ENCODE measurements around the gene RUFY3. TPM values are rescaled to one million over a fixed set of nuclear protein-coding genes. Genes with fewer than 3 reads are reported as not detected.

The RUFY3 gene
- total RNA-seq, 3 donors from 2014 or later, result 60.0 to 95.9 (median 83.6) TPM

DNA sequence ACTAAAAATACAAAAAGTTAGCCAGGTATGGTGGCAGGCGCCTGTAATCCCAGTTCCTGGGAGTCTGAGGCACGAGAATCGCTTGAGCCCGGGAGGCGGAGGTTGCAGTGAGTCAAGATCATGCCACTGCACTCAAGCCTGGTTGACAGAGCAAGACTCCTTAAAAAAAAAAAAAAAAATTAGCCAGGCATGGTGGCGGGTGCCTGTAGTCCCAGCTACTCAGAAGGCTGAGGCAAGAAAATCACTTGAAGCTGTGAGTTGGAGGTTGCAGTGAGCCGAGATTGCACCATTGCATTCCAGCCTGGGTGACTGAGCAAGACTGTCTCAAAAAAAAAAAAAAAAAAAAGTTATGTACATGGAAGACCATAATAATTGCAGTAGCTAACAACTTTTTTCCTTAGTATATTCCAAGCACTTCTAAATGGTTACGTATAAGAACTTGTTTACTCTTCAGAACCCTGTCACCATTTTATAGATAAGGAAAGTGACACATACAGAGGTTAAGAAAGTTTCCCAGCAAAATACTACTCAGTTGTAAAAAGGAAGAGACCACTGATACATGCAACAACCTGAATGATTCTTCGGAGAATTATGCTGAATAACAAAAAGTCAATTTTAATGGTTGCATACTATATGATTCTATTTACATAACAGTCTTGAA, 24.5 kb downstream of the RUFY3 start:
- H3K36me3 ChIP-seq, result no peaks in the 10 kb centered on the region

DNA sequence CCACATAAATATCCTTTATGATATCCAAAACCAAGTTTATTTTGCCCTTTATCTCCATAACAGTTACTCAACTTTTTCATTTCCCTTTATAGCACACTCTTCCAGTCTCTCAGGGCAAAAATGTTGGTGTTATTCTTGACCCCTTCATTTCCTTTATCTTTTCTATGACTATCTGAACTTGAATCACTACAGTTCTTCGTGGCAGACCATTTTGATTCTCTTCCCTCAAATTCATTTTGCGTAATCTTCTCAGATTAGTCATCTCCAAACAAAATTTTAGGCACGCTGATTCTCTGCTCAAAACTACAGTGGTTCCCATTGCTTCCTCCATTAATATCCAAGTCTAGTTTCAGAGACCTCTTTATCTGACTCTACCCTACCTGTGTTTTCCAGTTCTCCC, 26.1 kb downstream of the RUFY3 start:
- no peaks in the 10 kb centered on the region for H3K27me3 ChIP-seq
- H3K4me3 ChIP-seq, result no peak overlapping the region
- intact Hi-C loops (cut with DNase I; ENCODE audit: low total_unique reads), result no loop called here
- TF ChIP-seq, protein P1, sequence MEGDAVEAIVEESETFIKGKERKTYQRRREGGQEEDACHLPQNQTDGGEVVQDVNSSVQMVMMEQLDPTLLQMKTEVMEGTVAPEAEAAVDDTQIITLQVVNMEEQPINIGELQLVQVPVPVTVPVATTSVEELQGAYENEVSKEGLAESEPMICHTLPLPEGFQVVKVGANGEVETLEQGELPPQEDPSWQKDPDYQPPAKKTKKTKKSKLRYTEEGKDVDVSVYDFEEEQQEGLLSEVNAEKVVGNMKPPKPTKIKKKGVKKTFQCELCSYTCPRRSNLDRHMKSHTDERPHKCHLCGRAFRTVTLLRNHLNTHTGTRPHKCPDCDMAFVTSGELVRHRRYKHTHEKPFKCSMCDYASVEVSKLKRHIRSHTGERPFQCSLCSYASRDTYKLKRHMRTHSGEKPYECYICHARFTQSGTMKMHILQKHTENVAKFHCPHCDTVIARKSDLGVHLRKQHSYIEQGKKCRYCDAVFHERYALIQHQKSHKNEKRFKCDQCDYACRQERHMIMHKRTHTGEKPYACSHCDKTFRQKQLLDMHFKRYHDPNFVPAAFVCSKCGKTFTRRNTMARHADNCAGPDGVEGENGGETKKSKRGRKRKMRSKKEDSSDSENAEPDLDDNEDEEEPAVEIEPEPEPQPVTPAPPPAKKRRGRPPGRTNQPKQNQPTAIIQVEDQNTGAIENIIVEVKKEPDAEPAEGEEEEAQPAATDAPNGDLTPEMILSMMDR (IDR thresholded peaks at IDR 0.05), result no peak
- TF ChIP-seq POLR2AphosphoS5 (IDR thresholded peaks at IDR 0.05) (no peak), POLR2A (IDR thresholded peaks at IDR 0.05) (no peak)
- no peak for DNase-seq (ENCODE audit: low spot score in 2 of 2)
- no peaks in the 10 kb centered on the region for H3K9me3 ChIP-seq
- H3K36me3 ChIP-seq, result no peaks in the 10 kb centered on the region
- H3K4me1 ChIP-seq, result no peaks in the 10 kb centered on the region
- H3K27ac ChIP-seq, result no peak overlapping the region

More for the DNA sequence above, 24.5 kb downstream of the RUFY3 start:
- Histone ChIP-seq H3K4me3 (no peak overlapping the region), H3K9me3 (no peaks in the 10 kb centered on the region), H3K4me1 (no peaks in the 10 kb centered on the region), H3K27me3 (no peaks in the 10 kb centered on the region), H3K27ac (no peak overlapping the region)
- intact Hi-C loops (cut with DNase I; ENCODE audit: low total_unique reads), result no loop called here
- no peak for DNase-seq (ENCODE audit: low spot score in 2 of 2)
- TF ChIP-seq POLR2A (IDR thresholded peaks at IDR 0.05), result no peak
- TF ChIP-seq, protein P1 (IDR thresholded peaks at IDR 0.05), result no peak
- TF ChIP-seq POLR2AphosphoS5 (IDR thresholded peaks at IDR 0.05), result no peak

DNA sequence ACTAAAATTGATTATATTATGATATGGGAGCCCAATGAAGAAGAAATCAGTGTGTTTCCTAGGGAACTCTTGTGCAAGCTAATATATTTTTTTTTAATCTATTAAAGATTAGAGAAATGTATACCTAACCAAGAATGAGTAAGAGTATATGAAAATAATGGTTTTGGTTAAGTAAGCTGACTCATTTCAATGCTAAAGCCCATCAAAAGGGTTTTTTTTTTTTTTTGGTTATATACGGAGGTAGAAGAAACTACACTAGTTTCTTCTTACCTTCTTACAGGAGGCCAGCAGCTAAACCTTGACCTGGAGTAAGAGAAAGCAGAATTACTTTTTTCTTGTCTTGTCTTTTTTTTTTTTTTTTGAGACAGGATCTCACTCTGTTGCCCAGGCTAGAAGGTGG, 27.5 kb downstream of the RUFY3 start:
- no peak for DNase-seq (ENCODE audit: low spot score in 2 of 2)
- Histone ChIP-seq H3K4me3 (no peak overlapping the region), H3K36me3 (no peaks in the 10 kb centered on the region), H3K9me3 (no peaks in the 10 kb centered on the region), H3K27me3 (no peaks in the 10 kb centered on the region), H3K27ac (no peak overlapping the region), H3K4me1 (no peaks in the 10 kb centered on the region)
- intact Hi-C loops (cut with DNase I; ENCODE audit: low total_unique reads), result no loop called here
- TF ChIP-seq POLR2AphosphoS5 (IDR thresholded peaks at IDR 0.05) (no peak), POLR2A (IDR thresholded peaks at IDR 0.05) (no peak)
- TF ChIP-seq, protein P1 (IDR thresholded peaks at IDR 0.05), result no peak

DNA sequence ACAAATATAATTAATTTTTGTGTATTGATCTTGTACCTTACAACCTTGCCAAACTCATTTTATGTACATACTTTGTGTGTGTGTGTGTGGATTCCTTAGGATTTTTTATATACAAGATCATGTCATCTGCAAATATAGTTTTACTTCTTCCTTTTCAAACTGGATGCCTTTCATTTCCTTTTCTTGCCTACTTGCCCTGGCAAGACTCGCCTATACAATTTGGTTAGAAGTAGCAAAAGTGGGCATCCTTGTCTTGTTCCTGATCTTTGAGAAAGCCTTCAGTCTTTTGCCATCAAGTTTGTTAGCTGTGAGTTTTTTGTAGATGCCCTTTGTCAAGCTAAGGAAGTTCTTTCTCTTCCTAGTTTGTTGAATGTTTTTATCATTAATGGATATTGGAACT, 30.5 kb downstream of the RUFY3 start:
- TF ChIP-seq POLR2A (IDR thresholded peaks at IDR 0.05) (no peak), POLR2AphosphoS5 (IDR thresholded peaks at IDR 0.05) (no peak)
- TF ChIP-seq, protein P1 (IDR thresholded peaks at IDR 0.05), result no peak
- Histone ChIP-seq H3K9me3 (no peaks in the 10 kb centered on the region), H3K4me3 (no peak overlapping the region), H3K36me3 (no peaks in the 10 kb centered on the region), H3K4me1 (no peaks in the 10 kb centered on the region), H3K27me3 (no peaks in the 10 kb centered on the region), H3K27ac (no peak overlapping the region)
- DNase-seq (ENCODE audit: low spot score in 2 of 2), result no peak
- intact Hi-C loops (cut with DNase I; ENCODE audit: low total_unique reads), result no loop called here

DNA sequence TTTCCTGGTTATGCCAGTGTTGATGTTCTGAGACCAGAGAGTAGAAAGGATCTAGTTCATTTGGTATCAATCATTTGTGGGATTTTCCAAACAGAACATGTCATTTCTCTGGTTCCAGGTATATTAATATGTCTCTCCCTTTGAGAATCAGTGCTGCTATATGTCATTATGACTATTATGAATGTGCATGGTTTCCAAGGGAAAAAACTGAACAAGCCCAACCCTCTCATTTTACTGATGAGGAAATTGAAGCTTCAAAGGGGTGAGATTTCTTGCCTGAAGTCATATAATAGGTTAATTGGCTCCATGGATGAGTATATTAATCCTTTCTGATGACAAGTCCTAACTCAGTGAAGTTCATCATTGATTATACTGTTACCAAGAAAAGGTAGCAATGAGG, 31.9 kb downstream of the RUFY3 start:
- Histone ChIP-seq H3K4me3 (no peak overlapping the region), H3K27me3 (no peaks in the 10 kb centered on the region), H3K27ac (no peak overlapping the region), H3K36me3 (no peaks in the 10 kb centered on the region), H3K9me3 (no peaks in the 10 kb centered on the region), H3K4me1 (no peaks in the 10 kb centered on the region)
- intact Hi-C loops (cut with DNase I; ENCODE audit: low total_unique reads), result no loop called here
- TF ChIP-seq, protein P1 (IDR thresholded peaks at IDR 0.05), result no peak
- TF ChIP-seq POLR2AphosphoS5 (IDR thresholded peaks at IDR 0.05) (no peak), POLR2A (IDR thresholded peaks at IDR 0.05) (no peak)
- no peak for DNase-seq (ENCODE audit: low spot score in 2 of 2)
